ENCODE data around the gene PRKCA. TPM values are rescaled to one million over a fixed set of nuclear protein-coding genes. Genes with fewer than 3 reads are reported as not detected.

The PRKCA gene
- total and polyA plus RNA-seq, 4 donors, result 3.0 to 14.1 (median 5.4) TPM

- TF ChIP-seq NR2F2 (IDR thresholded peaks at IDR 0.05) (no peak), FOXA1 (IDR thresholded peaks at IDR 0.05) (no peak), RXRA (IDR thresholded peaks at IDR 0.05) (no peak), RAD21 (IDR thresholded peaks at IDR 0.05) (no peak), CTCF (IDR thresholded peaks at IDR 0.05; ENCODE audit: low read depth, low read length, missing input control) (no peak), ZBTB33 (IDR thresholded peaks at IDR 0.05) (no peak), ATF3 (IDR thresholded peaks at IDR 0.05) (no peak), YY1 (IDR thresholded peaks at IDR 0.05) (no peak), GABPA (IDR thresholded peaks at IDR 0.05 in 1 of 2, conservative IDR thresholded peaks at IDR 0.05 in 1 of 2) (no peak), HNF4G (IDR thresholded peaks at IDR 0.05) (no peak), HNF4A (conservative IDR thresholded peaks at IDR 0.05) (no peak)
- Histone ChIP-seq H3K9ac (ENCODE audit: low read depth in 1 of 2, low read length in 2 of 2) (no peak overlapping the region), H3K4me1 (ENCODE audit: control insufficient read depth in 4 of 4, insufficient read depth in 4 of 4, low read length in 3 of 4) (peaks cover 3 to 13% (median 9%) of the 10 kb centered on the region in 4 donors), H3K36me3 (ENCODE audit: control insufficient read depth in 4 of 4, insufficient read depth in 3 of 4, low read depth in 1 of 4, low read length in 3 of 4) (no peaks in the 10 kb centered on the region), H3K9me3 (ENCODE audit: control insufficient read depth in 4 of 4, low read length in 3 of 4) (no peaks in the 10 kb centered on the region), H3K4me3 (ENCODE audit: low read depth in 1 of 3, low read length in 3 of 3) (no peak overlapping the region), H3K27ac (ENCODE audit: low read depth in 1 of 2, low read length in 2 of 2) (no peak overlapping the region), H3K27me3 (ENCODE audit: control insufficient read depth in 4 of 4, insufficient read depth in 4 of 4, low read length in 3 of 4) (no peaks in the 10 kb centered on the region)
- 94% methylated on average over 3 of the region's 3 CpGs for WGBS
- DNase-seq (ENCODE audit: low spot score), result no peak
Measured at GRCh38 chr17:66542967-66543520, 240.6 kb downstream of the PRKCA start.

GRCh38 chr17:66543526-66543925 lies 241.1 kb downstream of the PRKCA start:
- H3K9me3 ChIP-seq (ENCODE audit: control insufficient read depth in 4 of 4, low read length in 3 of 4), result no peaks in the 10 kb centered on the region
- H3K4me1 ChIP-seq (ENCODE audit: control insufficient read depth in 4 of 4, insufficient read depth in 4 of 4, low read length in 3 of 4), result peaks cover 5 to 18% (median 13%) of the 10 kb centered on the region in 4 donors
- TF ChIP-seq TAF1 (conservative IDR thresholded peaks at IDR 0.05), result no peak
- DNase-seq (ENCODE audit: low spot score), result no peak
- no peaks in the 10 kb centered on the region for H3K36me3 ChIP-seq (ENCODE audit: control insufficient read depth in 4 of 4, insufficient read depth in 3 of 4, low read depth in 1 of 4, low read length in 3 of 4)
- H3K27ac ChIP-seq (ENCODE audit: low read depth in 1 of 2, low read length in 2 of 2), result no peak overlapping the region
- H3K4me3 ChIP-seq (ENCODE audit: low read depth in 1 of 3, low read length in 3 of 3), result no peak overlapping the region
- H3K27me3 ChIP-seq (ENCODE audit: control insufficient read depth in 4 of 4, insufficient read depth in 4 of 4, low read length in 3 of 4), result no peaks in the 10 kb centered on the region
- WGBS, result 96% methylated on average over 2 of the region's 2 CpGs
- H3K9ac ChIP-seq (ENCODE audit: low read depth in 1 of 2, low read length in 2 of 2), result no peak overlapping the region

GRCh38 chr17:66545918-66546317 lies 243.5 kb downstream of the PRKCA start:
- H3K9me3 ChIP-seq (ENCODE audit: control insufficient read depth in 4 of 4, low read length in 3 of 4), result no peaks in the 10 kb centered on the region
- H3K4me3 ChIP-seq (ENCODE audit: low read depth in 1 of 3, low read length in 3 of 3), result no peak overlapping the region
- TF ChIP-seq GABPA (IDR thresholded peaks at IDR 0.05 in 1 of 2, conservative IDR thresholded peaks at IDR 0.05 in 1 of 2) (no peak), RAD21 (IDR thresholded peaks at IDR 0.05) (no peak), FOXA1 (IDR thresholded peaks at IDR 0.05) (no peak), JUND (IDR thresholded peaks at IDR 0.05) (no peak), EGR1 (IDR thresholded peaks at IDR 0.05; ENCODE audit: low read depth in 2 of 2) (no peak), ZBTB33 (IDR thresholded peaks at IDR 0.05) (no peak), HNF4G (IDR thresholded peaks at IDR 0.05) (no peak), YY1 (IDR thresholded peaks at IDR 0.05) (no peak), CTCF (IDR thresholded peaks at IDR 0.05; ENCODE audit: low read depth, low read length, missing input control) (no peak), ATF3 (IDR thresholded peaks at IDR 0.05) (no peak), NR2F2 (IDR thresholded peaks at IDR 0.05) (no peak), TAF1 (conservative IDR thresholded peaks at IDR 0.05) (no peak), MAX (IDR thresholded peaks at IDR 0.05) (no peak)
- H3K27ac ChIP-seq (ENCODE audit: low read depth in 1 of 2, low read length in 2 of 2), result no peak overlapping the region
- 99% methylated on average over 2 of the region's 2 CpGs for WGBS
- no peaks in the 10 kb centered on the region for H3K27me3 ChIP-seq (ENCODE audit: control insufficient read depth in 4 of 4, insufficient read depth in 4 of 4, low read length in 3 of 4)
- no peaks in the 10 kb centered on the region for H3K36me3 ChIP-seq (ENCODE audit: control insufficient read depth in 4 of 4, insufficient read depth in 3 of 4, low read depth in 1 of 4, low read length in 3 of 4)
- DNase-seq (ENCODE audit: low spot score), result no peak
- no peak overlapping the region for H3K9ac ChIP-seq (ENCODE audit: low read depth in 1 of 2, low read length in 2 of 2)
- peaks cover 7 to 19% (median 15%) of the 10 kb centered on the region in 4 donors for H3K4me1 ChIP-seq (ENCODE audit: control insufficient read depth in 4 of 4, insufficient read depth in 4 of 4, low read length in 3 of 4)

Measured in liver (tissue), 9 donors.